Stimulated activated CD4-positive, alpha-beta T cell treated with anti-CD3 and anti-CD28 coated beads, Interleukin-15, amount 100 ng/mL, for 1 hour (primary cell): Measurements from ENCODE around the gene API5.
"Not testable (repeated sequence)": the region's sequence is repeated elsewhere in the genome, so short reads cannot be mapped to it uniquely, and the experiment has no call there.

ENCODE experiments used
- DNase-seq, 2 donors: peaks; one replicate each; pipeline ENCODE4 v3.0.0-alpha.2; 2020; ENCODE audit warnings: low read depth in 1 of 2, low spot score in 1 of 2

Gene API5

GRCh38 chr11:43311791-43312607 lies at the start of gene API5:
TSS of gene API5 (plus strand) at chr11:43311996. CDS start at chr11:43312128, 132 bp downstream.
- DNase-seq: peak; percentile 81 to 83

GRCh38 chr11:43267856-43268580 lies 43.8 kb upstream of the API5 start:
- no peak for DNase-seq

- DNase-seq: no peak
These were observed 43.0 kb upstream of the API5 start for GRCh38 chr11:43268786-43269185.

- DNase-seq: no peak
These were observed 42.4 kb upstream of the API5 start for GRCh38 chr11:43269254-43269918.

- DNase-seq: no peak
These were observed 41.3 kb upstream of the API5 start for GRCh38 chr11:43270468-43270867.

- DNase-seq: no peak
These were observed 33.4 kb upstream of the API5 start for GRCh38 chr11:43278193-43278956.

GRCh38 chr11:43282607-43283440 lies 29.0 kb upstream of the API5 start:
- DNase-seq: peak in 1 of 2 donors; percentile 25

- DNase-seq: no peak
These were observed 26.0 kb upstream of the API5 start for GRCh38 chr11:43285826-43286225.

- DNase-seq: no peak
These were observed 22.4 kb upstream of the API5 start for GRCh38 chr11:43289368-43289767.

- DNase-seq: no peak
These were observed 13.4 kb upstream of the API5 start for GRCh38 chr11:43298397-43298796.

GRCh38 chr11:43315966-43316365 lies 4.2 kb downstream of the API5 start:
- DNase-seq: no peak

- DNase-seq: no peak
These were observed 4.7 kb downstream of the API5 start for GRCh38 chr11:43316451-43316850.

GRCh38 chr11:43327987-43328386 lies 16.2 kb downstream of the API5 start:
- no peak for DNase-seq

- no peak for DNase-seq
These were observed 16.7 kb downstream of the API5 start for GRCh38 chr11:43328482-43328881.

GRCh38 chr11:43341159-43341558 lies 29.4 kb downstream of the API5 start:
- DNase-seq: no peak

- not testable (repeated sequence) for DNase-seq
These were observed 39.6 kb downstream of the API5 start for GRCh38 chr11:43351426-43351825.

- DNase-seq: no peak
These were observed 42.5 kb downstream of the API5 start for GRCh38 chr11:43354311-43354710.

- DNase-seq: no peak
These were observed 44.5 kb downstream of the API5 start for GRCh38 chr11:43356336-43356735.

GRCh38 chr11:43358279-43358800 lies 46.5 kb downstream of the API5 start:
- no peak for DNase-seq
